BJ (cell line): ENCODE results near the gene OR2T4. TPM values are rescaled to one million over a fixed set of nuclear protein-coding genes. Genes with fewer than 3 reads are reported as not detected.

ENCODE experiments used
- CTCF ChIA-PET: fragments of 350-600 bp; formaldehyde crosslinking; extraction: SDS; loops from one replicate; lab custom pipeline; 2021; ENCODE audit warnings: antibody characterized with exemption, inconsistent platforms; lab: Yijun Ruan, JAX
- POLR2A ChIA-PET: fragments of 300-600 bp; sonication (Branson Sonifier 250); formaldehyde crosslinking; extraction: SDS; loops from one replicate; lab custom pipeline; 2021; ENCODE audit warnings: antibody characterized with exemption; lab: Charles Lee
- DNase-seq: peaks from one replicate; pipeline ENCODE4 v3.0.0-alpha.2; 2011; ENCODE audit warnings: low read depth
- H3K27me3 ChIP-seq: 2 replicates; pipeline ENCODE4 v1.6.0; 2011; ENCODE audit warnings: low read length; ENCODE audit not compliant: control insufficient read depth, insufficient read depth
- H3K36me3 ChIP-seq: 2 replicates; pipeline ENCODE4 v1.5.1; 2011; ENCODE audit warnings: low read length; ENCODE audit not compliant: control insufficient read depth, insufficient read depth
- H3K4me3 ChIP-seq: 2 replicates; pipeline ENCODE4 v1.5.1; 2011; ENCODE audit warnings: low read depth, mild to moderate bottlenecking, control low read depth, low read length
- polyA plus RNA-seq: library from polyadenylated mRNA; depleted of rRNA; stranded (reverse); fragments of >200 nt; gene quantifications from 2 replicates; pipeline ENCODE4 v1.2.3, GENCODE V29; 2011
- TF ChIP-seq, protein P1 (sequence below): IDR thresholded peaks from 2 replicates; pipeline ENCODE4 v1.5.1; 2011; ENCODE audit warnings: low read depth, mild to moderate bottlenecking, control low read depth, inconsistent platforms, low read length, moderate library complexity; ENCODE audit not compliant: insufficient read depth

The OR2T4 gene
- polyA plus RNA-seq, 1 experiment, result not detected

DNA sequence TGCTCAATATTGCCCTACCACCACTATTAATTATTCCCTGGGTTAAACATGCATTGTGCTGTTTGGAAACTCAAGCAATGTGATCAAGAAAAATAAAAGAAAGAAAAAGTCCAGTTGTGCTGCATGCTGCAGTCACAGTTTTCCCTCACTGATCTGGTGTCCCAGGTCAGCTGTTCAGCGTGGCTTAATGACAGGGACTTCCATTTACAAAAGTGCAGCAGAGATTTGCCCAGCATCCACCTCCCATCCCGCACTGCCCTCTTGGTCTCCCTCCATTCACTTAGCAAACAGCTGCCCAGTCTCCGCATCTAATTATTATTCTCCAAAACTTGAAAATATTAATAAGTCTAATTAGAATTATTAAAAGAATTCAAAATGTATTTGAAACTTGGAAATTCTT lies 2.0 kb upstream of the OR2T4 start:
- Histone ChIP-seq H3K4me3 (no peak overlapping the region), H3K27me3 (no peaks in the 10 kb centered on the region), H3K36me3 (no peaks in the 10 kb centered on the region)
- TF ChIP-seq, protein P1, sequence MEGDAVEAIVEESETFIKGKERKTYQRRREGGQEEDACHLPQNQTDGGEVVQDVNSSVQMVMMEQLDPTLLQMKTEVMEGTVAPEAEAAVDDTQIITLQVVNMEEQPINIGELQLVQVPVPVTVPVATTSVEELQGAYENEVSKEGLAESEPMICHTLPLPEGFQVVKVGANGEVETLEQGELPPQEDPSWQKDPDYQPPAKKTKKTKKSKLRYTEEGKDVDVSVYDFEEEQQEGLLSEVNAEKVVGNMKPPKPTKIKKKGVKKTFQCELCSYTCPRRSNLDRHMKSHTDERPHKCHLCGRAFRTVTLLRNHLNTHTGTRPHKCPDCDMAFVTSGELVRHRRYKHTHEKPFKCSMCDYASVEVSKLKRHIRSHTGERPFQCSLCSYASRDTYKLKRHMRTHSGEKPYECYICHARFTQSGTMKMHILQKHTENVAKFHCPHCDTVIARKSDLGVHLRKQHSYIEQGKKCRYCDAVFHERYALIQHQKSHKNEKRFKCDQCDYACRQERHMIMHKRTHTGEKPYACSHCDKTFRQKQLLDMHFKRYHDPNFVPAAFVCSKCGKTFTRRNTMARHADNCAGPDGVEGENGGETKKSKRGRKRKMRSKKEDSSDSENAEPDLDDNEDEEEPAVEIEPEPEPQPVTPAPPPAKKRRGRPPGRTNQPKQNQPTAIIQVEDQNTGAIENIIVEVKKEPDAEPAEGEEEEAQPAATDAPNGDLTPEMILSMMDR, result no peak
- ChIA-PET POLR2A (no interaction called here), CTCF (no interaction called here)
- no peak for DNase-seq

- H3K27me3 ChIP-seq, result no peaks in the 10 kb centered on the region
- TF ChIP-seq, protein P1, result no peak
- ChIA-PET POLR2A (no interaction called here), CTCF (no interaction called here)
- H3K4me3 ChIP-seq, result no peak overlapping the region
- H3K36me3 ChIP-seq, result no peaks in the 10 kb centered on the region
- no peak for DNase-seq
These were observed 5.1 kb downstream of the OR2T4 start for GRCh38 chr1:248366609-248367008.

- Histone ChIP-seq H3K36me3 (no peaks in the 10 kb centered on the region), H3K27me3 (no peaks in the 10 kb centered on the region), H3K4me3 (no peak overlapping the region)
- ChIA-PET POLR2A (no interaction called here), CTCF (no interaction called here)
- no peak for DNase-seq
- TF ChIP-seq, protein P1, result no peak
These were observed 10.9 kb downstream of the OR2T4 start for GRCh38 chr1:248372394-248372793.

DNA sequence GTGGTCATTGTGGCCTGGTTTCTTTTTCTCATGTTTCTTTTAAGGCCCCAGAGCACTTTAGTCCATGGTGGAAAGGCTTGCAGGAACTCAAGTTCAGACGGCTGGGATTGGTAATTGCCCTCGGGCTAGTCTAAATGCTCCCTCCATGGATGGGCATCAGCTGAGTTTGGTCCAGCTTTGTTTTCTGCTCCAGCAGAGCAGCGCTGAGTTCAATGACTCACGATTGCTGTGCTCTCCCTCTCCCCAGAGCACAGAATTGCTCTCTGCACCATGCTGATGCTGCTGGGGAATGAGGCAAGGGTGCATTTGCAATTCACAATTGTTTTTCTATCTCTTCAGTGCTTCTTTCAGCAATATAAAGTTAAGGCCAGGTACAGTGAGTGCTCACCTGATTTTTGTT lies 12.3 kb downstream of the OR2T4 start:
- CTCF ChIA-PET, result no interaction called here
- Histone ChIP-seq H3K27me3 (no peaks in the 10 kb centered on the region), H3K4me3 (no peak overlapping the region), H3K36me3 (no peaks in the 10 kb centered on the region)
- TF ChIP-seq, protein P1, result no peak
- no peak for DNase-seq
- POLR2A ChIA-PET, result no interaction called here

- TF ChIP-seq, protein P1, result no peak
- POLR2A ChIA-PET, result no interaction called here
- CTCF ChIA-PET, result no interaction called here
- Histone ChIP-seq H3K36me3 (no peaks in the 10 kb centered on the region), H3K4me3 (no peak within 1 kb of the TSS), H3K27me3 (no peaks in the 10 kb centered on the region)
- DNase-seq, result no peak
These were observed 14.0 kb downstream of the OR2T4 start, which contains the start of gene OR2T6 for GRCh38 chr1:248375446-248375845. OR2T6 (plus strand) TSS chr1:248375746; CDS start chr1:248387609, 11,863 bp downstream.
